GM19099 (cell line): ENCODE data around the gene CYP1A2.

Source experiments
- POLR2A ChIP-seq: IDR thresholded peaks from 3 replicates; pipeline ENCODE4 v1.6.1; 2011; ENCODE audit warnings: low read depth; ENCODE audit not compliant: insufficient read length; ENCODE audit errors: extremely low read depth

CYP1A2 gene, protein sequence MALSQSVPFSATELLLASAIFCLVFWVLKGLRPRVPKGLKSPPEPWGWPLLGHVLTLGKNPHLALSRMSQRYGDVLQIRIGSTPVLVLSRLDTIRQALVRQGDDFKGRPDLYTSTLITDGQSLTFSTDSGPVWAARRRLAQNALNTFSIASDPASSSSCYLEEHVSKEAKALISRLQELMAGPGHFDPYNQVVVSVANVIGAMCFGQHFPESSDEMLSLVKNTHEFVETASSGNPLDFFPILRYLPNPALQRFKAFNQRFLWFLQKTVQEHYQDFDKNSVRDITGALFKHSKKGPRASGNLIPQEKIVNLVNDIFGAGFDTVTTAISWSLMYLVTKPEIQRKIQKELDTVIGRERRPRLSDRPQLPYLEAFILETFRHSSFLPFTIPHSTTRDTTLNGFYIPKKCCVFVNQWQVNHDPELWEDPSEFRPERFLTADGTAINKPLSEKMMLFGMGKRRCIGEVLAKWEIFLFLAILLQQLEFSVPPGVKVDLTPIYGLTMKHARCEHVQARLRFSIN

DNA sequence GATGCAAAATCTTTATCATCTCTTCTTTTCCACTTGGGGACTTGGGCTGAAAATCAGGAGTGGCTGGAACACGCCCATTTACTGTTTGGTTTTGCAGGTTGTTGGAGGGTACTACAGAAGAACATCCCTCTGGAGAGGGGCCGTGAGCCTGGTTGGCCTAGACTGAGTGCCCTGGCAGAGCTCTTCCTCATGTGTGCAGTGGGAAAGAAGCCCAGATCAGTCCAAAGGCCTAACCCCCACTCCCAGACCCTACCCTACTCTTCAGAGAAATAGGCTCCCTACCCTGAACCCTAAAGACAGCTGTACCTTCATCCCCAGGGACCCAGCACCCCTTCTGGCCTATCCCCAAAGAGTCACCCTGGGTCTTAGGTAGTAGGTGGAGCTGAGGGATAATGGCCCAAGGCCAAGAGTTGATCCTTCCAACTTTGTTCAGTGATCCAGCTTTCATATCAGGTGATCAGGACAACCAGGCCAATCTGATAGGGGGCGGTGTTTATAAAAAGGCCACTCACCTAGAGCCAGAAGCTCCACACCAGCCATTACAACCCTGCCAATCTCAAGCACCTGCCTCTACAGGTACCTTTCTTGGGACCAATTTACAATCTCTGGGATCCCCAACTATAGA is at the start of gene CYP1A2:
Gene CYP1A2 (plus strand): TSS at position 524 of the 625 bp plus-strand sequence. CDS start 894 bp downstream, outside the sequence.
- no peak for TF ChIP-seq POLR2A

DNA sequence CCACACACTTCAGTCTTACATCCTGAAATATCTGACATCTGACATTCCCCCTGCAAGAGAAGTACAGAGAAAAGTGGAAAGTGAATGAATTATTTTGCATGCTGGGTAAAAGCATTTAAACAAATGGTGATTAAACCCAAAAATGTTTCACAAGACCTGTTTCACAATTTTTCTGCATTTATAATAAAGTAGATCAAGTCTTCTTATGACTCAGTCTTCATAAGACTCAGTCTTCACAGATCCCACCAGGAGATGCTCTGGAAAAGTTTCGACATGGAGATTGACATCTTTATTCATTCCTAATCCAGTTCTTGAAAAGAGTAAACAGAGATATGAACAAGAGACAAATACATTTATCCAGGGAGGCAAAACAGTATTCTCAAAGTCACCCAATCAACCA is 39.6 kb upstream of the CYP1A2 start:
- no peak for TF ChIP-seq POLR2A

DNA sequence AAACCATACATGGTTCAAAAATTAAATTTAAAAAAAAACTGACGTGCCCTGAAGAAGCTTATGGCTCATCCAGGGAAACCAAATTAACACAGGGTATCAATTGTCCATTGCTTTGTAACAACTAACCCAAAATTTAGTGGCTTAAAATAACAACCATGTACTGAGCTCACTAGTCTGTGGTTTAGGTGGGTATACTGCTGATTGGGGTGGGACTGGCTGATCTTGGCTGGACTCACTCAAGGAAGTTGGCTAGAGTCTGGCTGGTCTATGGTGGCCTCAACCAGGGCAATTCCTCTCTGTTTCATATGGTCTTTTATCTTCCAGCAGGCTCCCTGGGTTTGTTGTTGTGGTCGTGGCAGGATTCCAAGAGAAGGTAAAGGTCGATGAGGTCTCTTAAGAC is 38.8 kb upstream of the CYP1A2 start:
- TF ChIP-seq POLR2A, result no peak

DNA sequence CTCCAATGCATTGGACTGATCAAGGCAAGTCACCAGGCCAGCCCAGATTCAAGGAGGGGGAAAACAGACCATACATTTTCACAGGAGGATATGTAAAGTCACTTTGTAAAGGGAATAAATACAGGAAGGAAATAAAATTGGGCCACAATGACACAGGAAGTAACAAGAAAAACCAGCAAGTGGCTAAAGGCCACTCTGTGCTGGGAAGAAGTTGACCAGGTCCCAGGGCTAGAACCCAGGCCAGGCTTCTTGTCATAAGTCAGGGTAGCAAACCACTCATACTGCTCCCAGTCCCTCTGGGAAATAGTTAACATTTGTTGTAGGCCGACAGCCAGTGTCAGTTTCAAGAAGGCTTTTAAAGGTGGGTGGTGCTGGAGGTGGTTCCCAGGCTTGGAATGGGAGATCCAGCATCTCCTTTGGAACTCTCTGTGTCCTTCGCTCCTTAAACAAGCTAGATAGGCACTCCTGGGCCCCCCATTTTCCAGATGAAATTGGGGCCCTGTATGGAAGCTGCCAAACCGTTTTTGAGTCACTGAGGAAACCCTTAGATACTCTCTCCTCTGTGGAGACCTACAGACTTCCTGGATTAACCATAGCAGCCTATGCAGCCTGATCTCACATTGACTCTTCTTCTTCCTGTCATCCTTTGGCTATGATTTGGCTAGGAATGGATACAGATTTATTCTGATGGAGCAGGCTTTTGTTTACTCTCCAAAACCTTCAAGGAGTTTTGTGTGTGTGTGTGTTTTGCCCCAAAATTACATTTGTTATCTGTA is 38.1 kb upstream of the CYP1A2 start:
- no peak for TF ChIP-seq POLR2A

DNA sequence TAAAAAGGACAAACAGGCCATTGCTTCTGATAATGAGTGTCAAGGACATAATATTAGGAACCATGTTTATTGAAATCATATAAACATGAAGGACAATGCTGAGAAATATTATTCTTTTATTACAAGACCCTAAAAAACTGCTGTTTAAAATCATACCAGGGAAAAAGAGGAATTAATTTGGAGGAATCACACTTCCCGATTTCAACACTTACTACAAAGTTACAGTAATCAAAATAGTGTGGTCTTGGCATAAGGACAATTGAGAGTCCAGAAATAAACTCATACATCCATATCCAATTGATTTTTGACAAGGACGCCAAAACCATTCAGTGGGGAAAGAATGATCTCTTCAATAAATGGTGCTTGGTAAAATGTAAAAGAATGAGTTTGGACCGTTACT is 36.3 kb upstream of the CYP1A2 start:
- TF ChIP-seq POLR2A, result no peak

DNA sequence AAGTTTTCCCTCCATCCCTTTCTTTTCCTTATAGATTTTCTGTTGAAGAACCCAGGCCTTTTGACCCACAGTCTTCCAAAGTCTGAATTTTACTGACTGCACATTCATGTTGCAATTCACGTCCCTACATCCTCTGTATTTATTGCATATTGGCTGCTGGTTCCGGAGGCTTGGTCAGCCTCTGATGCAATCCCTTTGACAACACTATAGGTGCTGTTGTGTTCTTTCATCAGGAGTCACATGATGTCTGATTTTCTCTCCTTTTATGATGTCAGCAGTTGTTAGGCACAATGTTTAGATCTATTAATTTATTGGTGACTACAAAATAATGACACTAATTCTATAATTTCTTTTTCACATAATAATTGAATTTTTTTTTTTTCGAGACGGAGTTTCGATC is 32.0 kb upstream of the CYP1A2 start:
- no peak for TF ChIP-seq POLR2A

DNA sequence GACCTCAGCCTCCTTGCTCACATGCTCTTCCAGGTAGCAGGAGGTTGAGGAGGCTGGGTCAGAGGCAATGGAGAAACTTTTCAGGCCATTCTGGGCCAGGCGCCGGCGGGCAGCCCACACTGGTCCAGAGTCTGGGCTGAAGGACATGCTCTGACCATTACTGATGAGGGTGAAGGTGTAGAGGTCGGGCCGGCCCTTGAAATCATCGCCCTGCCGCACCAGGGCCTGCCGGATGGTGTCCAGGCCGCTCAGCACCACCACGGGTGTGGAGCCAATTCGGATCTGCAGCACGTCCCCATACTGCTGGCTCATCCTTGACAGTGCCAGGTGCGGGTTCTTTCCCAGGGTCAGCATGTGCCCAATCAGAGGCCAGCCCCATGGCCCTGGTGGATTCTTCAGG is 26.1 kb upstream of the CYP1A2 start:
- no peak for TF ChIP-seq POLR2A

DNA sequence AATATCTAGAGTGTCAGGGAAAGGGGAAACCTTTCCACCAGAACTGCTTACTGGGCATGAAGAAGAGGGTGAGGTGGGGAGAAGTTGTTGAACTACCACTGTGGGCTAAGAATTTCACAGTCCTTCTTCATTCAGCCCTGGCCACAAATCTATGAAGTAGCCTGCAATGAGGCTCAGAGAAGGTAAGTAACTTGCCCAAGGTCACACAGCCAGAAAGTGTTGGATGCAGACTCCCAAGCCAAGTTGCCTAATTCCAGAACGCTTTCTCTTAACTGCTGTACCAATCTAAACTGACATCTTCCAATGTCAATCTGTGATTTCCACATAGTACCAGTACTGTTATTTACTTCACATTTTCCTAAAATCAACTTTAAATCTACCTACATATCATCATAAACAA is 25.5 kb upstream of the CYP1A2 start:
- TF ChIP-seq POLR2A, result no peak

DNA sequence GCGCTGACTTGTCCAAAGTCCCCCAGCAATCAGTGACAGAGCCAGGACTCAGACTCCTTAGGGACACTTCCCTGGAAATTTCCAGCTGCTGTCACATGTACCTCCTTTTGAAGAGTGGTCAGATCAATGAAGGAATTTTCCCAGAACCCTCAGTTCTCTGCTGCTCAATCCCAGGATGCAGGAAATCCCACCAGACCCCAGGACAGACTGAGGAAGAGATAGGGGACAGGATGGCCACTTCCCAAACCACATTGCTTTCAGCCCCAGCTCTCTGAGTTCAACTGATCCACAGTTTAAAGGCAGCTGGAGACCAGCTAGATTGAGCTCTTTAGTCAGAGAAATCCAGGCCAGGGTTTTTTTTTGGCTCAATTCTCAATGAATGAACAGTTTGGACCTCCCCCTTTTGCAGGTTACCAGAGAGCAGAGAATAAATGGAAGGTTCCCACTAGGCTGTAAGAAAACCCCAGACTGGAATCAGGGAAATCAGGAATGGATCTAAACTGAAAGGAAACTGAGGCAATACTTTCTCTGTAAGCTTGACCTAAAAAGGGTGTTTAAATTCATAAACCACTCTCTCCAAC is 24.8 kb upstream of the CYP1A2 start:
- TF ChIP-seq POLR2A, result no peak

DNA sequence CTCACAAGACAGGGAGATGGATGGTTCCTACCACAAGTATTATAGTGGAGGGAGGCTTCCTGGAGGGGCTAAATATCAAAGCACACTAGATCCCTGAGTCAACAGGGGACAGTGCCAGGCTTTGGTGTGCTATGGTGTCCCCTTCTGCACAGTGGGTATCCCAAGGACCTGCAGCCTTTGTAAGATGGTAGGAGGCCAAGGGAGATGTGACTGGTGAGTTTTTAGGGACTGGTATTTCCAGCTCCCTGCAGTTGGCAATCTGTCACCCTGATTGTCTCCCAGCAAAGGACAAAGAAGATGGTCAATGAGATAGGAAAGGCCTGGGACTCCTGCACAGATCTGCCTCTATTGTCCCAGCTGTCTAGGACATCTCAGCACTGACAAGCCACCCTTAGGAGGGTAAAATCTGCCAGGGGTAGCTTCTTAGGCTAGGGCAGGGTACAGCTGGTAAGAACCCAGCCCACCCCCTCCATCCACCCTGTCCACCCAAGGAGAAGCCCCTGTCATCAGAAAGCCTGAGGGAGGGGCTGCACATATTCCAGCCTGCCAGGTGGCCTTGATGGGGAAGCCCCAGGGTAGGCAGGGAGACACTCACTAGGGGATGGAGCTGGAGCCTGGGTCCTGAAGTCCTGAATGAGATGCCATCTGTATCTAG is 23.9 kb upstream of the CYP1A2 start:
- TF ChIP-seq POLR2A, result no peak

DNA sequence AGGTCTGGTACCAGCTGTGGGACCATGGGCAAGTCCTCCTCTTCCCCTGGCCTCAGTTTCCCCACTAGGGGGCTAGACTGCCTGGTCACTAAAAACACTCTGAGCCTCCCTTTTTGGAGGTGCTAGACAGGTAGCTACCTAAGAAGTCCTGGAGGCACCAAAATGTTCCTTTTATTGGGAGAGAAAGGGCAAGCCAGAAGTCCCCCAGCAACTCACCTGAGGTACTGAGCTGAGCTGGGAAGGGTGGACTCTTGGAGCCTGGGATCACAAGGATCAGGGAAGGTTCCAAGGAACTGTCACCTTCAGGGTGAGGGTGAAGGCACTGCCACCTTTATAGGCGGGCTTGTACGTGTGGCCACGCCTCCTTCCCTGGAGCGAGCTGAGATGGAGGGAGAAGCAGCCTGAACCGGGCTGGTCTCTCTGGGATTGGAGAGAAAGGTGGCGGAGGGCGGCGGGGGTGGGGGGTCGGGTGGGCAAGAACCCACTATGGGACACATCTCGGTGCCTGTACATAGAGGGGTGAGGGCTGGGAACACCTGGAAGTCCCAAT is 23.3 kb upstream of the CYP1A2 start, which contains the start of gene CYP1A1:
Gene CYP1A1 (minus strand): TSS at position 304 of the 550 bp plus-strand sequence. CDS start 2,431 bp downstream, outside the sequence.
- no peak for TF ChIP-seq POLR2A

DNA sequence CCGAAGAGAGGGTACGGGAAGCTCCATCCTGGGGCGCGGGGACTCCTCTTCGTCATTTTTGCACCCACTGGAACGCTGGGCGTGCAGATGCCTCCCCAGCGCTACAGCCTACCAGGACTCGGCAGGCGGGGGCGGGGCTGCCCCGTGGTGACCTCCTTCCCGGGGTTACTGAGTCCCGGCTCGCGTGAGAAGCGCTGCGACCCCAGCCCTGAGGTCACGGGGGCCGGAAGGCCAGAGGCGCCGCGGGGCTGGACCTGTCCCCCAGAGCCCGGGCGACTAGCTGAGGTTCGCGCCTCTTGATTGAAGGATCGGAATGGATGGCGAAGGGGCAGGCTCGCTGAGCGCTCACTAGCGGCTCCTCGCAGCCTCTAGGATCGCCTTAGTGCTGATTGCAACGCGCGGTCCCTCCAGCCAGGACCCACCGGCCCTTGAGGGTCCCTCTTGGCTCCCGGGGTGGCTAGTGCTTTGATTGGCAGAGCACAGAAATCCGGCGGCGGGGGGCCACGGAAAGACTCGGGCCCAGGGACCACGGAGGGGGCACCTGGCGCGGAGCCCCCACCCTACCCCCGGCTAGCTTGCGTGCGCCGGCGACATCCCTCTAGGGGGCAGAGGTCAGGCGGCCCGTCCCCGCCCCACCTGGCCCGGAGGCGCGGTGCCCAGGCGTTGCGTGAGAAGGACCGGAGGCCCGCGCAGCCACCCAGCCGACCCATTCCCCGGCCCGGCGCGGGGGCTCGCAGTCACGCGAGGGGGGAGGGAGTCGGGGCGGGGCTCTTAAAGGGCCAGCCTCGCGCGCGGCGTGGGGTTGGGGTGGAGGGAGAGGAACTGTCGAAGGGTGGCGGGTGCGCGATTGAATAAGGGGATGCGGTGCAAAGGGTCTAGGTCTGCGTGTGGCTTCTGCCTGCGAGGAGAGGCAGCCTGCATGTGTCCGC is 22.5 kb upstream of the CYP1A2 start:
- TF ChIP-seq POLR2A, result no peak

DNA sequence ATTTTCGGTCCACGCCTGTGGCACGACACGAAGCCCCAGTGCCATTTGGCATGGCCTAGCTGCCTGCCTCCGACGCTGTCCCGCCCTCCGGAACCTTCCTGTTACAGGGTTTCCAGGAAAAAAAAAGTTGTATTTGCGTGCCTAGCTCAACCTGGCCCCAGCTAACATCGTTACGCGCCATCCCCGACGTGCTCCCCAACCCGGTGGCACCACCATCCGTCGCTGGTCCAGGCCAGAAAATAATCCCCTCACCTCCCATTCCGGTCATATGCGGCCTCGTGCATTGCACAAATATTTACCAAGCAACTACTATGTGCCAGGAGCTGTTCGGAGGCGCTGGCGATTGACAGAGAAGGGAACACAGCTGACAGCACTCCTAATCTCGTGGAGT is 21.9 kb upstream of the CYP1A2 start:
- no peak for TF ChIP-seq POLR2A

DNA sequence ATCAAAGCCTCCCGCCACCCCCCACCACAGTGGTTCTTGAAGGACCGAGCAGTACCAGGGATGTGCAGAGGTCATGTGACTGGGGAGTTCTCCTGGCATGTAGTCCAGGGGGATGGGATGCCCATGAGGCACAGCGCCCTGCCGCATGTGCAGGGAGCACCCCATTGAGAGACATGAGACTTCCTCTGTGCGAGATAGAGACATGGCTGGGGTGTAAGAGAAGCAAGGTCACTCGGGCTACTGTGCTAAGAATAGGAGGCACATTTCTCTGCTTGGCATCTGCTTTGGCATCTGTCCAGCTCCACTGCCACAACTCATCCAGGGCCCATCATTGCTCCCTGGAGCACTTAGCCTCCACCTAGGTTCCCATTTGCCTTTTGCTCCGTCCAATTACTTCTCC is 20.9 kb upstream of the CYP1A2 start:
- TF ChIP-seq POLR2A, result no peak
